EH (cell line): ENCODE results near the gene PYHIN1.
"Not testable (repeated sequence)": the region's sequence is repeated elsewhere in the genome, so short reads cannot be mapped to it uniquely, and the experiment has no call there.

Source experiments
- DNase-seq: peaks from one replicate; pipeline ENCODE4 v3.0.0-alpha.2; 2015; ENCODE audit warnings: low read depth

PYHIN1 gene

DNA sequence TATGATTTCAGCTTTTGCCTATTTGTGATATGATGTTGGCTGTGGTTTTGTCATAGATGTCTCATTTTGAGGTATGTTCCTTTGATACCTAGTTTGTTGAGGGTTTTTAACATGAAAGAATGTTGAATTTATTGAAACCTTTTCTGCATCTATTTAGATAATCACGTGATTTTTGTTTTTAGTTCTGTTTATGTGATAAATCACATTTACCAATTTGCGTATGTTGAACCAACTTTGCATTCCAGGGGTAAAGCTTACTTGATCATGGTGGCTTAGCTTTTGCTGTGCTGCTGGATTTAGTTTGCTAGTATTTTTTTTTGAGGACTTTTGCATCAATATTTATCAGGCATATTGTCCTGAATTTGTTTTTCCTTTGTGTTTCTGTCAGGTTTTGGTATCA lies 51.9 kb downstream of the PYHIN1 start:
- DNase-seq, result no peak

DNA sequence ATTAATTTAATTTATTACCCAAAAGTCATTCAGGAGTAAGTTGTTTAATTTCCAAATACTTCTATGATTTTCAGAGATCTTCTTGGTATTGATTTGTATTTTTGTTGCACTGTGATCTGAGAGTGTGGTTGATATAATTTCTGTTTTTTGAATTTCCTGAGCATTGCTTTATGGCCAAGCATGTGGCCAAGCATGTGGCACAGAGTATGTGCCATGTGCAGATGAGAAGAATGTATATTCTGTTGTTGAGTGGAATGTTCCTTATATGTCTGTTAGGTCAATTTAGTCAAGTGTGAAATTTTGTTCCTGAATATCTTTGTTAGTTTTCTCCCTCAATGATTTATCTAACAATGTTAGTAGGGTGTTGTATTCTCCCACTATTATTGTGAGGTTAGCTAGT lies 53.0 kb downstream of the PYHIN1 start:
- no peak for DNase-seq

DNA sequence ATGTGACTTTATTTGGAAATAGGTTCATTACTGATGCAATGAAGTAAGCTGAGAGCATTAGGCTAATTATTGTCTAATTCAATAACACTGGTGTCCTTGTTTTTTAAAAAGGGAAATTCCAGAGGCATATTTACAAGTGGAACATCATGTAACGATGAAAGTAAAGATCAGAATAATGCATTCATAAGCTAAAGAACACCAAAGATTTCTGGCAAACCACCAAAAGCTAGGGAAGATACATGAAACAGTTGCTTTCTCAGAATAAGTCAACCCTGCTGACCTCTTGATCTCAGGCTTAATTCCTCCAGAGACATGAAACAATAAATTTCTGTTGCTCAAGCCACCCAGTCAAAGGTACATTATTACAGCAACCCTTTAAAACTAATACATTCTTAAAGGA lies 58.1 kb downstream of the PYHIN1 start:
- DNase-seq, result no peak

DNA sequence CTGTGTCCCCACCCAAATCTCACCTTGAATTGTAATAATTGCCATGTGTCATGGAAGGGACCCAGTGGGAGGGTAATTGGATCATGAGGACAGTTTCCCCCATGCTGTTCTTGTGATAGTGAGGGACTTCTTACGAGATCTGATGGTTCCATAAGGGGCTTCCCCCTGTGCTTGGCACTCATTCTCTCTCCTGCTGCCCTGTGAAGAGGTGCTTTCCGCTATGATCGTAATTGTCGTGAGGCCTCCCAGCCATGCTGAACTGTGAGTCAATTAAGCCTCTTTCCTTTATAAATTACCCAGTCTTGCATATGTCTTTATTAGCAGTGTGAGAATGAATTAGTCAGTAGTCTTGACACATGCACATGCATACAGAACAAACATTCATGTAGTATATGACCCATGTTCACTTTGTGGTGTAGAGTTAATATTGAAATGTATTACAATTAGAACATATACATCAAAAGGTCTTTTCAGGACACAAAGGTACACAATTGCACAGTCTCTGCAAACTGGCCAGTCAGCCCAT lies 61.5 kb downstream of the PYHIN1 start:
- no peak for DNase-seq

DNA sequence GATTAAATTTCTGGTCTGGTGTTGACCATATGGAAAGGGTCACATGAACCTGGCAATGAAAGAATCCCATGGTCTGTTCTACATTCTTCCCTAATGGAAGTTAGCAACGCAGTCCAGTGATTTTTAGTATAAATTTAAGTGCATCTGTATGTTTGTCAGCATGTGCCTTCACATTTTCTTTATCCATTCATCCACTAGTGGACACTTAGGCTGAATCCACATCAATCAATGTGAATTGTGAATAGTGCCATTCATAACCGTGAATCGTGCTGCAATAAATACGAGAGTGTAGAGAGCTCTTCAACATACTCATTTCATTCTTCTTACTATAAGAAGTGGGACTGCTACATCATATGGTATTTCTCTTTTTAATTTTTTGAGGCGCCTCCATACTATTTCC lies 65.6 kb downstream of the PYHIN1 start:
- no peak for DNase-seq

DNA sequence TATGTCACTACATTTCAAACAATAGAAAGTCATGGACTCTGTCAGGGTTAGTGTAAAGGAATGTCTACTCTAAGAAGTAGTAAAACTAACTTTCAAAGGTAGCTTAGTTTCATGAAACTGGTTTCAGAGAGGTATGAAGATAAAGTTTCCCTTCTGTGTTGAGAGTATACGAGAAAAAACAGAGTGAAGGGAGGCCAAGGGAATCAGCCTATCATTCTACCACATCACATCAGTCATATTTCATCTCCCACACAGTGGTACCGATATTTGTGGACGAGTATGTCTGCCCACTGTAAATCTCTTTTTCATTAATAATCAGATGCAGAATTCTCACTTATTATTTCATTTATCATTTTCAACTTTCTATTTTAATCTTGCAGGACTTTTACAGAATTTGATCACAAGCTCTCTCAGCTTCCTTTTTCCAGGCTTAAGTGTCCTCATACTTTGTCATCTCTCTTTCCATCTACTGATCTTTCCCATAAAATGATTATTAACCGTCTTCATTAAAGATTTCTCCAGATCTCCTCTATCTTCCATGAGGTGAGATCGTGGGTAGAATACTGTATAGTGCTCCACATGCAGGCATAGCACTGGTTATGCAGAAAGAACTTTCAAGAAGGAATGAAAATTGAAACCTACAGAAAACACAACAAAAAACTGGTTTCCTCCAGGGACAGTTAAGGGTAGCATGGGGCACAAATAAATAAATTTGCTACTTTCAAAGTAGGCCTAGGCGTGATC lies 66.9 kb downstream of the PYHIN1 start:
- DNase-seq, result no peak

DNA sequence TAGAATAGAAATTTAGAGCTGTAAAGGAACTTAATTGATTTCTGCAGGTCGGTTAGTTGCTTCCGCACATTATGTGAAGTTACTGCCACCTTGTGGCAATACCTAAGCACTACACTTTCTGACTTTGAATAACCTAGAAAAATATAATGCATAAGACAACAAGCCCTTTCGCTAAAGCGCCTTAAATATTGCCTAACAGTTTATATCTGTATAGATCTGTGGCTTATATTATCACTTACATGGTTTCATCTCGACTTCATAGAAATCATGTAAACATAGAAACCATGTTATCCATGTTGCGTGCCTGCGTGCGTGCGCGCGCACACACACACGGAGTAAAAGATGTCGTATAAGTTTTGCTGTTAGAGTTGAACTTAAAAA lies 67.4 kb downstream of the PYHIN1 start:
- DNase-seq, result peak; percentile 68

DNA sequence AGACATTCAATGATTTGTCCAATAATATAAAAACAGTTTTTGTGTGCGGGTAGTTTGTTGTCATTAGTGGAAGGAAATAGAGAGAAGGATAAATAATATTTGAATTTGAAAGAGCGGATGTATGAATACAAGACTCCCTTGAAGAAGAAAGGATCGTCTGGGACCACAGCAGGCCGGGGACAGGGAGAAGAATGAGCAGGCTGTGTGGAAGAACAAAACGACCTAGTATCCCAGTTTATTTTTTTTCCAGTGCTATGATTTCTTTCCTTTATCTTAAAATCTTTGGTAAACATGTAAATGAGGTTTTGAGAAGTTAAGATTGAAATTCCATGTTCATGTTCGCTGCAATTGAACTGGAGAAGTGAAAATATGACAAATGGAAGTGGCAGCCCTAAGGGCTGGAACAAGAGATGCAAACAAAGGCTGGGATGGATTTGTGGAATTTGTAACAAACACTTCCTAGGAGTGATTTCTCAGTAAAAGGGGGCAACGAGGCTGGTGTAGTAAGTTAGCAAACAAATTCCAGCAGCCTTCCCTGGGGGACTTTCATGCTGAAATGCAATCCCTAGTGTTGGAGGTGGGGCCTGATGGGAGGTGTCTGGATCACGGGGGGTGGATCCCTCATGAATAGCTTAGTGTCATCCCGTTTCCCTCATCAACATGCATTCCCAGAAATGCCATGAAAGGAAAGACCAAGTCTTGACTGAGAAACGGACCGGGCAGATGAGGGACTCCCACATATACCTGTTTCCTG lies 68.1 kb downstream of the PYHIN1 start:
- DNase-seq, result peak; percentile 98

DNA sequence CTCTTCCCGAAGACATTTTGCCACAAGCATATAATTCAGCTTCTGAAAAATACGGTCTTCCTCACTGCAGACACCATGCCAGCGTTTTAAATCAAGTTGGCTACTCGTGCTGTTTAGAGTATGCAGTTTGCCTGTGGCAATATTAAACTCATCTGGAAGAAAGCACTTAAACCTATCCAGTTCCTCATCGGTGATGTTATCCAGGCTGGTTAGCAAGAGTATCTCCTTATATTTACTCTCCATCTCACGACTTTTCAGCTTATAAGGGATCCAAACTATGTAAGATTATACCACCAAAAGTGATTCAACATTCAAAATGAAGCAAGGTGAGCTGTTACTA lies 68.7 kb downstream of the PYHIN1 start:
- DNase-seq, result no peak

DNA sequence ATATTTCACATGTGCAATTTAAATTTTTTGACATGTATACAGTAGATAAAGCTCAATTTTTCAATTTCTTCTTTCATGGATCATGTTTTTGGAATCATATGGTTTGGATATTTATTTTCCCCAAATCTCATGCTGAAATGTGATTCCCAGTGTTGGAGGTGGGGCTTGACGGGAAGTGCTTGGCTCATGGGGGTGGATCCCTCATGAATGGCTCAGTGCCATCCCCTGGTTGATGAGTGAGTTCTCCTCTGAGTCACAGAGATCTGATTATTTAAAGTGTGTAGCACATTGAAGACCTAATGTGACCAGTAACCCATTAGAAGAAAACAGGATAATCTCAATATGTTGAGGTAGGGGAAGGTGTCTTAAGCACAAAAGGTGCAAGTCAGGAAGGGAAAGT lies 69.3 kb downstream of the PYHIN1 start:
- DNase-seq, result peak; percentile 95

DNA sequence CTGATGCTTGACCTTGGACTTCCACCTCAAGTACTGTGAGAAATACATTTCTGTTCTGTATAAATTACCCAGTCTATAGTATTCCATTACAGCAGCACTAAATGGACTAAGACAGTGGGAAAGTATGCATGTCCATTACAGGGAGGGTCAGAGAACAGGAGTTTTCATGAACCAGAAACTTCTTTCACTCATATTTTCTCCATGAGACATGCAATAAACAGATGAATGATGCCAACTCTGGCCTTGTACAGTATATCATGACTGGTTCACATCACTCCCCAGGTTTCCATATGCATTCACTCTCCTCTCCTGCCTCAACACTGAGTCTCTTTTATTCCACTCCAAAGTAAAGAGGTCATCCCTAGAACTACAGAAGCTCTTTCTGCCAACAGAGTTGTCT lies 73.8 kb downstream of the PYHIN1 start:
- peak; percentile 57 for DNase-seq

DNA sequence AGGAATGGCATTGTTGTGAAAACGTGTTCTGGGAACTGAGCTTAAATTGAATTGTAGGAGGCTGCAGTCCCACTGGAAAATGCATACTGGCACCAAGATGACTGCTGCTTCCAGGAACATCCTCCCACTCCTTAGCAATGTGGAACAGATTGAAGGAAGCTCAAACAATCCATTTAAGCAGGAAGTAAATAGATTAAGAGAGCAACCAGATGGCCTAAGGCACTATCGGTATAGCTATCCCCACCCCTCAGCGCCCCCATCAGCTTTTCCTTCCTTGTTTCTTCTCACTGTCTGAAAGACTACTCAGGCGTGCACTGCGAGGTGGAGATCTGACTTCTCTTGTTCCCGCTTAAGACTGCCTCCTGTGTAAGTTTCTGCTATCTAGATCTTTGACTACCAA lies 74.3 kb downstream of the PYHIN1 start:
- peak; percentile 18 for DNase-seq

DNA sequence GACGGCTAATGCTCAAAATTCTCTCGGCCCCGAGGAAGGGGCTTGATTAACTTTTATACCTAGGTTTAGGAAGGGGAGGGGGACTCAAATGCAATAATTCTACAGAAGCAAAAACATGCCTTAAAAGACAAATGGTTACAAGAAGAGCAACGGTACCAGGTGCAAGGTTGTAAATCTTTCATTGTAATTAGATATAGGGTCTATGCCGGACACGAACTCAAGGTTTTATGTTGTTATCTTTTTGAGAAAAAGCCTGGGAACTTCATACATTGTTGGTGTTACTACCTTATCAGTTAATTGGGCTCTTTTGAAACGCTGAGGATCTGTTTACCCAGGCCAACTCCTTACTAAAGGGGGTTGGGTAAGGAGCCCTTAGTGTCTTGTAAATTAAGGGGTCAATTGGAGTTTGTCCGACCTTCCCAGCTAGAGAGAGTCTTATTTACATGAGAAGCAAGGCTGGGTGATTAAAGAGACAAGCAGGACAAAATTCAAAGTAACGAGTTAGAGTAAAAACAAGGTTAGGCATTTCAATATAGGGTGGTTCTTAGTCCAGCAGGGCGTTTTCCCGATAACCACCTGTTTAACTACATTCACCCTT lies 75.0 kb downstream of the PYHIN1 start:
- DNase-seq, result not testable (repeated sequence)

DNA sequence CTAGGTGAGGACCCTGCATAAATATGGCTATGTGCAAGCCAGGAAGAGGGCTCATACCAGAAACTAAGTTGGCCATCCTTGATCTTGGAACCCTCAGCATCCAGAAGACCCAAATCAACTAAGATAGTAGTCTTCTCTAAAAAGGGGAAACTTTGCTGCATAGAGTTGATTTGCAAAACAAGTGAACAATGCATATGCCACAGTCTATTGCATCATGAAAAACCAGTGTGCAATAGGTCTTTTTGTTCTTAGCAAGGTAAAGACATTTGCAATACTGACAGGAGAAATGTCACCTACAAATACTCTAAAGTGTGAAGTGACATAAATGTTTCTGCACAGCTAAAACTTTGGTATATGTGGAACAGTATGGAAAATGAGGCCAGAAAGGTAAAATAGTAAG lies 76.4 kb downstream of the PYHIN1 start:
- no peak for DNase-seq

DNA sequence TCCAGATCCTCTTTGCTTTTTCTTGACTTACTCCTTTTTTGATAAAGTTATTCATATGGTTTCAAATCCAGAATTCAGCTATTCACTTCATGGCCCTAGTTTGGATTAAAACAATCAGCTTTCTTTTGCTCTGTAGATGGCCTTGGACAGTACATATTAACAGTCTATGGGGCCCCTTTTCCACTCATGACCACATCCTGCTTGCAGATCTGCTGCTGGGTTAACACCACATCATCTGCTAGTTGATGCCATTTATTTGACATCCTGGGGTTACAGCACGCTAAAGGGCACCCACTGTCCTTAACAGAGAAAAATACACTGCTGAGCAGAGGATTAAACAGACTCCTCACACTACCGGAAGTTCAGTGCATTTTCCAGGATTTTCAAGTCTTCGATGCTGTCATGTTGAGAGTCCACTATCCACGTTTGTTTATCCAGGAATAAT lies 77.4 kb downstream of the PYHIN1 start:
- peak; percentile 54 for DNase-seq

DNA sequence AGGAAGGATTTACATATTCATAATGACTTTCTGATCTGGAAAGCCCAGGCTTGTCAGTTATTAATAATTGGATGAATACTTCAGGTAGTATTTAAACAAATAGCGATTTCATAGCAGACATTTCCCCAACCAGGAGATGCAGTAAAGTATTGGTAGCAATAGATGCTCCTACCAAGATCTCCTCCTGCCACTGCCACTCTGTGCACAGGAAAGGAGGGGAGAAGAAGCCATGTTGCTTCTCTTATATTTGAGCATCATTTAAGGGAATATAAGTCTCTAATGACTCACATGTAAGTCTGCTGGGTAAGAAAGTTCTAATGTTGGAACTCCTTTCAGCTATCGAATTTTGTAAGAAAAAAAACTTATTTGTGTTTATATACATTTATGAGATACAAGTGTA lies 77.9 kb downstream of the PYHIN1 start:
- DNase-seq, result no peak

DNA sequence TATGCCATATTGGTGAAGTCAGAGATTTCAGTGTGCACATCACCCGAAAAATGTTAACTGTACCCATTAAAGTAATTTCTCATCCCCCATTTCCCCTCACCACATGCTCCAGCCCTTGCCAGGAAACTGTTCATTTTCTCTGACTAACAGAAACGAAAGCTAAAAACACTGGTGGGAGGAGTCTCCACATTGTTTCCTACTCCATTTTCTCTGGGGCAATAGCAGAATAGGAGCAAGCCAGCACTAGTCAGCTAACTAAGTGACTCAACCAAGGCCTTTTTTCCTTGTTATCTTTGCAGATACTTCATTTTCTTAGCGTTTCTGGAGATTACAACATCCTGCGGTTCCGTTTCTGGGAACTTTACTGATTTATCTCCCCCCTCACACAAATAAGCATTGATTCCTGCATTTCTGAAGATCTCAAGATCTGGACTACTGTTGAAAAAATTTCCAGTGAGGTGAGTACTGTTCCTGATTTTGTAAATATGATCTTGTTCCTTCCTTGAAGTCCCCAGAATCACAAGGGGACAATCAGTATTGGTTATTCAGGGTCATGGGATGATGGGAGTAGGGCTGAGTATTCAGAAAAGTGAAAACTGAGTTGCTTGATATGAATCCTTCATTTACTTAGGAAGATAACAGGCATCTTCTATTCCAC lies 78.5 kb downstream of the PYHIN1 start, which contains the start of gene IFI16:
Gene IFI16, plus strand, starts transcription at position 204 of the 658 bp plus-strand sequence. CDS start 4,774 bp downstream, outside the sequence.
- peak; percentile 96 for DNase-seq

DNA sequence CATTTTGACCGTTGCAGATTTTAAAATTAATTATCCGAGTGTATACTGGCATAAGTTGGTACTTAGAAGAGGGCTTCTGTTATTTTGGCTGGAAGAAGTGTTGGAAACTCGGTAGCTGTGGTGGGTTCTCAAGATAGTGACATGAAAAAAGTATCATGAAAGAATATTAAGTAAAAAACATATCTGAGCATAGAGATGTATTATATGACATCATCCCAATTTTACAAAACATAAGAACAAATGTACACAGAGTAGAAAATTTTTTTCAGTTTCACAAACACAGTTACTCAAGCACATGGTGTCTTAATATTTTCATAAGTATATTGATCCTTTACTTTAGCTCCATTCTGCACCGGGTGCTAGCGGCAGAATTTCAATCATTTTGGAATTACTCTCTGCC lies 79.0 kb downstream of the PYHIN1 start:
- DNase-seq, result no peak

DNA sequence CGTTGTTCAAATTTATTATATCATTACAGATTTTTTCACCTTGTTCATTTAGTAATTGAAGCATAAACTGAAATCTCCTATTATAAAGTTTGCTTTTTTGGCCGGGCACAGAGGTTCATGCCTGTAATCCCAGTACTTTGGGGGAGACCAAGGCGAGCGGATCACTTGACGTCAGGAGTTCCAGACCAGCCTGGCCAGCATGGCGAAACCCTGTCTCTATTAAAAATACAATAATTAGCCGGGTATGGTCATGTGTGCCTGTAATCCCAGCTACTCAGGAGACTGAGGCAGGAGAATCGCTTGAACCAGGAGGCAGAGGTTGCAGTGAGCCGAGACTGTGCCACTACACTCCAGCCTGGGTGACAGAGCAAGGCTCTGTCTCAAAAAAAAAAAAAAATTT lies 79.6 kb downstream of the PYHIN1 start:
- peak; percentile 26 for DNase-seq

DNA sequence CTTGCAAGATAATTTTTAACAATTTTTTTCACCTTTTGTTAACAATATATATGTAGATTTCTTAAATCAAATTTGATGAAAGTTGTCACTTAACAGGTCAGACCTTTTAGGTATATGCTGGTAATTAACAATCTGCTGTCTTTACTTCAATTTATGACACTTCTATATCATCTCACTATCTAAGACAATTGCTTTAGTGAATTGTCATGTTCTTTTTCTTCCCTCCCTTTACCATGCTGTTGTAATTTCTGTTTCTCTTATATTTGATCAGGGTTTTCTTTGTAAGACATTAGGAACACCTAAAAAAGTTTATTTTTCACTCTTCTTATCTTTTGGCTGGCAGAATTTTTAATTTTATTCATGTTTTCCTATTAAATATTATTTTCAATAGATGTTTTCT lies 80.4 kb downstream of the PYHIN1 start:
- no peak for DNase-seq

DNA sequence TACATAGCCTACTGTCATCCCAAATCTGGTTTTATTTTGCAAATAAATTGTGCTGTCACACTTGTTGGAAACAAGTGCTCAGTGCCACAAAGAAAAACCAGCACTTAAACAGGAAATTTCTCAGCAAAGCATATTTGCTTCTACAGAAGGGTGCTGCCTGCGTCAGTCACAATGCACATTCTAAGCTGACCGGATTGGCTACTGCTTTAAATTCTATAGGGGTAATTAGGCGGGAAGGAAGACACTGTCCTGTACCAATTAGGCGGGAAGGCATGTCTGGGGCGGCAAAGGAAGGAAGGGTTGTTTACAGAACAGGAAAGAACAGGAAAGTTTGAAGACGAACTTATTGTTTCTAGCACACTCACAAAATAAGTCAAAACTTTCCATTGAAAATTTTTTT lies 81.1 kb downstream of the PYHIN1 start:
- peak; percentile 54 for DNase-seq

DNA sequence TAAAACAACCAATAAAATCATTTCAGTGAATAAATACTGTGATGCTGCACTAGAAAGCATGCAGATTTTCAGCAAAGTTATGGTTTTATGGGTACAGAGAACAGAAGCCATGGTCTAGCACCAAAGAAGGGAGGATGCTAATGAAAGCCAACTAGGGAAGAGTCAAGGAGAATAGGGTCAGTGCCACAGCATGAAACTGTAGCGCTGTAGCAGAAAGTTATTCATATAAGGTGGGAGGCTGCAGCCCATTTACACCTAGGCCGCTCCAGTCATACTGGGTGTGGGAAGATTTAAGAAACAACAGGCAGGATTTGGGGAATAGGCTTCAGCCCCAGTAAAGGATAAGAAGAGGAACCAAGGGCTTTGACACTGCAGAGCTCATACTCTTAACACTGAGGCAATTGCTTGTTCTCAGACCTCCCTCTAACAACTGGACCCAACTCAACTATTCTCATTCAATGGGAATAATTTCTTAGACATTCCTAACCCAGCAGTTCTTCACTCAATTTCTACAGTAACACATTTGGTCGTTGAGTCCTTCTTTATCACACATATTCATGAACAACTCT lies 82.7 kb downstream of the PYHIN1 start:
- DNase-seq, result no peak
